Peyer's patch (tissue), 4 donors: ENCODE measurements around the gene ADSS2. TPM values are rescaled to one million over a fixed set of nuclear protein-coding genes. Genes with fewer than 3 reads are reported as not detected.

Experiments
- DNase-seq, 3 donors: peaks; one replicate each; pipeline ENCODE4 v3.0.0-alpha.2; 2017 to 2019
- H3K27ac ChIP-seq, 4 donors: fragments of 200-600 bp; sonication (generic); one replicate each; pipeline ENCODE4 v1.5.1; 2016 to 2019
- H3K27me3 ChIP-seq, 2 donors: fragments of 200-600 bp; sonication (generic); one replicate each; pipeline ENCODE4 v1.5.1; 2019
- H3K36me3 ChIP-seq, 3 donors: fragments of 200-600 bp; sonication (generic); one replicate each; pipeline ENCODE4 v1.5.1; 2016 to 2019
- H3K4me1 ChIP-seq, 4 donors: fragments of 200-600 bp; sonication (generic); one replicate each; pipeline ENCODE4 v1.5.1; 2016 to 2019
- H3K4me3 ChIP-seq, 4 donors: fragments of 200-600 bp; sonication (generic); 1 replicate in 3 of 4; 2 replicates in 1 of 4; pipeline ENCODE4 v1.5.1; 2016 to 2019; ENCODE audit warnings: mild to moderate bottlenecking in 1 of 4
- H3K9me3 ChIP-seq, 4 donors: fragments of 200-600 bp; sonication (generic); one replicate each; pipeline ENCODE4 v1.5.1; 2016 to 2019; ENCODE audit warnings: mild to moderate bottlenecking in 1 of 4
- POLR2A ChIP-seq, 2 donors: fragments of 450-650 bp; IDR thresholded peaks; one replicate each; pipeline ENCODE4 v1.5.1; 2017; ENCODE audit warnings: antibody characterized with exemption in 2 of 2, mild to moderate bottlenecking in 2 of 2, moderate library complexity in 2 of 2
- total RNA-seq, 4 donors: library from RNA; depleted of rRNA; stranded (reverse); fragments of >200 nt; gene quantifications; one replicate each; pipeline ENCODE4 v1.1.0, GENCODE V29; 2016
- TF ChIP-seq, protein P1 (sequence below), 6 experiments: fragments of 450-650 bp in 4 of 6; fragments of 200-600 bp in 2 of 6; sonication (generic) in 1 of 6; IDR thresholded peaks; one replicate each; pipeline ENCODE4 v1.5.1; 2017 to 2019; ENCODE audit warnings: antibody characterized with exemption in 6 of 6, mild to moderate bottlenecking in 3 of 6, moderate library complexity in 1 of 6

Gene ADSS2
- total RNA-seq, 4 donors from 2014 or later: 26.9 to 47.0 (median 30.4) TPM

DNA sequence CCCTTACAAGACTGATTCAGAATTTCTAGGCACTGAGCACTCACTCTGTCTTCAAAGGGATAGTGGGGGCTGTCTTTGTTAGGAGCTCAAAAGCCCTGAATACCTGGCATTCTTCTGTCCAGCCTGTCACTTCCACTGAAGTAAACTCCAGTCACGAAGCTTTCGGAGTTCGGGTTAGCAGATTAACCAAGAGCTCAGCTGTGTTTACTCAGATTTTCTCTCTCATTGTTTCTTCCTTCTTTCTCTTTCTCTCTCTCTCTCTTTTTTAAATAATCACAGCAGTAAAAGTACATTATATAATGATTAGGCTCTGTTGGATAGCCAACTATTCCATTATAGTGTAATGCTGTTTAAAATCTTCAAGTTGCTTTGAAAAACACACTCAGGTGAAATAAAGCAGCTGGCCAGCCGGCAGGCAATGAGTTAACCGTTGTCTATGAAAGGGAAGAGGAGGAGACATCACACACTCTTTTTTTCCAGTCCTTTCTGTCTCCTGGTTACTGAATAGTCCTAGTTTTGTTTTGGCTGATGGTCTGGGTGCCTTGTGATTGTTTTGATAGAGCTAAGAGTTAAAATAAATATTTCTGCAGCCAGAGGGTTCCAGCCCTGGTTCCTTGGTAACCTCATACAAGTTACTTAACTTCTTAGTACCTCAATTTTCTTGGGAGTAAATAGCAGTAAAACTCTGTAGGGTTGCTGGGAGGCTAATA, 89.8 kb downstream of the ADSS2 start:
- H3K9me3 ChIP-seq: no peaks in the 10 kb centered on the region
- no peak for DNase-seq
- no peaks in the 10 kb centered on the region for H3K36me3 ChIP-seq
- no peak for TF ChIP-seq POLR2A (IDR thresholded peaks at IDR 0.05)
- TF ChIP-seq, protein P1, sequence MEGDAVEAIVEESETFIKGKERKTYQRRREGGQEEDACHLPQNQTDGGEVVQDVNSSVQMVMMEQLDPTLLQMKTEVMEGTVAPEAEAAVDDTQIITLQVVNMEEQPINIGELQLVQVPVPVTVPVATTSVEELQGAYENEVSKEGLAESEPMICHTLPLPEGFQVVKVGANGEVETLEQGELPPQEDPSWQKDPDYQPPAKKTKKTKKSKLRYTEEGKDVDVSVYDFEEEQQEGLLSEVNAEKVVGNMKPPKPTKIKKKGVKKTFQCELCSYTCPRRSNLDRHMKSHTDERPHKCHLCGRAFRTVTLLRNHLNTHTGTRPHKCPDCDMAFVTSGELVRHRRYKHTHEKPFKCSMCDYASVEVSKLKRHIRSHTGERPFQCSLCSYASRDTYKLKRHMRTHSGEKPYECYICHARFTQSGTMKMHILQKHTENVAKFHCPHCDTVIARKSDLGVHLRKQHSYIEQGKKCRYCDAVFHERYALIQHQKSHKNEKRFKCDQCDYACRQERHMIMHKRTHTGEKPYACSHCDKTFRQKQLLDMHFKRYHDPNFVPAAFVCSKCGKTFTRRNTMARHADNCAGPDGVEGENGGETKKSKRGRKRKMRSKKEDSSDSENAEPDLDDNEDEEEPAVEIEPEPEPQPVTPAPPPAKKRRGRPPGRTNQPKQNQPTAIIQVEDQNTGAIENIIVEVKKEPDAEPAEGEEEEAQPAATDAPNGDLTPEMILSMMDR (IDR thresholded peaks at IDR 0.05): no peak
- H3K27ac ChIP-seq: peak overlapping the region in 3 of 4 donors; percentile 14 to 75 (median 57)
- H3K4me3 ChIP-seq: no peak overlapping the region
- H3K4me1 ChIP-seq: no peaks in the 10 kb centered on the region
- H3K27me3 ChIP-seq: no peaks in the 10 kb centered on the region

Other genes starting within 250 kb of the ADSS2 start
- 1 to 10 TPM in 2 of 4 donors, under 1 TPM in 1, not detected in 1; 0.18 to 9.3 (median 1.2) TPM for gene CATSPERE, start 9.4 kb upstream of the ADSS2 start, total RNA-seq
- 10 to 100 TPM; 19.8 to 41.0 (median 25.7) TPM for gene DESI2, start 201.2 kb upstream of the ADSS2 start, total RNA-seq